HepG2 (cell line): Measurements from ENCODE around the gene GPR162. TPM values are rescaled to one million over a fixed set of nuclear protein-coding genes. Genes with fewer than 3 reads are reported as not detected.

Experiments used
- CC2D1A ChIP-seq: sonication (generic); formaldehyde crosslinking; IDR thresholded peaks from 2 replicates; pipeline ENCODE4 v1.8.1; 2023; ENCODE audit warnings: mild to moderate bottlenecking, missing genetic modification reagents
- ELF3 ChIP-seq: IDR thresholded peaks from 2 replicates; pipeline ENCODE4 v1.6.1; 2016; ENCODE audit warnings: missing genetic modification reagents, missing compliant biosample characterization
- EZH2 ChIP-seq: conservative IDR thresholded peaks from 2 replicates; pipeline ENCODE4 v1.6.1; 2012; ENCODE audit warnings: mild to moderate bottlenecking, low read depth, low read length, moderate library complexity
- JARID2 ChIP-seq: sonication (generic); formaldehyde crosslinking; IDR thresholded peaks from 2 replicates; pipeline ENCODE4 v1.8.1; 2023; ENCODE audit warnings: missing genetic modification reagents, inconsistent platforms; ENCODE audit not compliant: insufficient replicate concordance
- MAFK ChIP-seq, 2 experiments: IDR thresholded peaks in 1 of 2; conservative IDR thresholded peaks in 1 of 2; 2 replicates each; pipeline ENCODE4 v1.6.1; 2011; ENCODE audit warnings: improper control_type of control experiment in 2 of 2, low read length in 2 of 2
- MBD4 ChIP-seq: IDR thresholded peaks from 2 replicates; pipeline ENCODE4 v1.6.1; 2012; ENCODE audit warnings: low read length, inconsistent platforms, borderline replicate concordance
- MED1 ChIP-seq: sonication (generic); formaldehyde crosslinking; IDR thresholded peaks from 2 replicates; pipeline ENCODE4 v1.4.0; 2020; ENCODE audit warnings: missing genetic modification reagents
- MED8 ChIP-seq: sonication (generic); formaldehyde crosslinking; IDR thresholded peaks from 2 replicates; pipeline ENCODE4 v1.8.1; 2023; ENCODE audit warnings: mild to moderate bottlenecking, missing genetic modification reagents; ENCODE audit not compliant: insufficient replicate concordance
- POGZ ChIP-seq: sonication (generic); formaldehyde crosslinking; IDR thresholded peaks from 2 replicates; pipeline ENCODE4 v1.4.0; 2020; ENCODE audit warnings: mild to moderate bottlenecking, missing genetic modification reagents
- SOX13 ChIP-seq, 3 experiments: fragments of 450-650 bp in 1 of 3; sonication (generic) in 1 of 3; formaldehyde crosslinking in 1 of 3; IDR thresholded peaks in 2 of 3; conservative IDR thresholded peaks in 1 of 3; 2 replicates each; pipeline versions ENCODE4 v1.5.0 to v1.6.1; 2016 to 2020; ENCODE audit warnings: antibody characterized with exemption in 1 of 3, mild to moderate bottlenecking in 1 of 3, missing compliant biosample characterization in 1 of 3, missing genetic modification reagents in 1 of 3, moderate library complexity in 1 of 3
- SPEN ChIP-seq: sonication (generic); formaldehyde crosslinking; IDR thresholded peaks from 2 replicates; pipeline ENCODE4 v1.5.1; 2020; ENCODE audit warnings: low read depth, mild to moderate bottlenecking, missing genetic modification reagents
- STAG1 ChIP-seq: sonication (generic); formaldehyde crosslinking; IDR thresholded peaks from 2 replicates; pipeline ENCODE4 v1.4.0; 2020; ENCODE audit warnings: missing genetic modification reagents
- XBP1 ChIP-seq: sonication (generic); formaldehyde crosslinking; IDR thresholded peaks from 2 replicates; pipeline ENCODE4 v1.5.0; 2020; ENCODE audit warnings: missing genetic modification reagents
- XRCC5 ChIP-seq: fragments of 200-400 bp; formaldehyde crosslinking; optimal IDR thresholded peaks from 2 replicates; pipeline ENCODE3; 2017; ENCODE audit warnings: mild to moderate bottlenecking, low read length
- ZFX ChIP-seq: sonication (generic); formaldehyde crosslinking; IDR thresholded peaks from 2 replicates; pipeline ENCODE4 v1.4.0; 2020; ENCODE audit warnings: mild to moderate bottlenecking, low read depth, missing genetic modification reagents, moderate library complexity
- ZFYVE20 ChIP-seq: sonication (generic); formaldehyde crosslinking; IDR thresholded peaks from 2 replicates; pipeline ENCODE4 v1.8.0; 2023; ENCODE audit warnings: low read depth, mild to moderate bottlenecking, moderate library complexity, missing genetic modification reagents, borderline replicate concordance
- ZMAT3 ChIP-seq: sonication (generic); formaldehyde crosslinking; conservative IDR thresholded peaks from 2 replicates; pipeline ENCODE4 v1.7.0; 2021; ENCODE audit warnings: missing genetic modification reagents
- ZMYM4 ChIP-seq: sonication (generic); formaldehyde crosslinking; IDR thresholded peaks from 2 replicates; pipeline ENCODE4 v1.8.1; 2023; ENCODE audit warnings: mild to moderate bottlenecking, missing genetic modification reagents
- ZNF280B ChIP-seq: sonication (generic); formaldehyde crosslinking; IDR thresholded peaks from 2 replicates; pipeline ENCODE4 v1.5.0; 2020; ENCODE audit warnings: missing genetic modification reagents, mild to moderate bottlenecking, borderline replicate concordance
- ZNF468 ChIP-seq: sonication (generic); formaldehyde crosslinking; IDR thresholded peaks from 2 replicates; pipeline ENCODE4 v1.8.0; 2022; ENCODE audit warnings: mild to moderate bottlenecking, moderate library complexity, missing genetic modification reagents
- ZNF501 ChIP-seq: sonication (generic); formaldehyde crosslinking; IDR thresholded peaks from 2 replicates; pipeline ENCODE4 v1.5.1; 2020; ENCODE audit warnings: mild to moderate bottlenecking, moderate library complexity, missing genetic modification reagents
- ZNF510 ChIP-seq: sonication (generic); formaldehyde crosslinking; IDR thresholded peaks from 2 replicates; pipeline ENCODE4 v1.4.0; 2020; ENCODE audit warnings: low read depth, mild to moderate bottlenecking, missing genetic modification reagents
- ZNF564 ChIP-seq: sonication (generic); formaldehyde crosslinking; IDR thresholded peaks from 2 replicates; pipeline ENCODE4 v1.8.1; 2023; ENCODE audit warnings: mild to moderate bottlenecking, missing genetic modification reagents
- ZSCAN30 ChIP-seq: sonication (generic); formaldehyde crosslinking; IDR thresholded peaks from 2 replicates; pipeline ENCODE4 v1.5.0; 2020; ENCODE audit warnings: mild to moderate bottlenecking, missing genetic modification reagents
- ZSCAN9 ChIP-seq: IDR thresholded peaks from 2 replicates; pipeline ENCODE4 v1.6.1; 2016; ENCODE audit warnings: borderline replicate concordance
- polyA plus RNA-seq, 8 experiments: library from polyadenylated mRNA; depleted of rRNA in 3 of 8; stranded (reverse) in 7 of 8; unstranded in 1 of 8; fragments of >200 nt; fragmentation: Illumina TruSeq in 4 of 8; extraction: Trizol in 4 of 8; gene quantifications; 2 replicates each; pipeline versions ENCODE4 v1.2.1 to v1.2.3, GENCODE V29; 2011 to 2016; ENCODE audit warnings: low read depth in 4 of 8, missing spikeins in 1 of 8, mixed read lengths in 1 of 8; ENCODE audit not compliant: insufficient read depth in 1 of 8
- total RNA-seq, 5 experiments: library from RNA; depleted of rRNA; stranded (reverse); fragments of >200 nt; fragmentation: Illumina TruSeq; extraction: Trizol; gene quantifications; 2 replicates each; pipeline ENCODE4 v1.2.3, GENCODE V29; 2016; ENCODE audit warnings: low read depth in 1 of 5
- TF ChIP-seq, protein P1 (sequence below): IDR thresholded peaks from 2 replicates; pipeline ENCODE4 v1.6.1; 2016; ENCODE audit warnings: low read depth, borderline replicate concordance

GPR162 gene
- total and polyA plus RNA-seq, 2 of the 13 experiments (the other 11 are each of a cell fraction or from before 2014, with no cell fraction given) = 0.08 TPM; not detected in 1

DNA sequence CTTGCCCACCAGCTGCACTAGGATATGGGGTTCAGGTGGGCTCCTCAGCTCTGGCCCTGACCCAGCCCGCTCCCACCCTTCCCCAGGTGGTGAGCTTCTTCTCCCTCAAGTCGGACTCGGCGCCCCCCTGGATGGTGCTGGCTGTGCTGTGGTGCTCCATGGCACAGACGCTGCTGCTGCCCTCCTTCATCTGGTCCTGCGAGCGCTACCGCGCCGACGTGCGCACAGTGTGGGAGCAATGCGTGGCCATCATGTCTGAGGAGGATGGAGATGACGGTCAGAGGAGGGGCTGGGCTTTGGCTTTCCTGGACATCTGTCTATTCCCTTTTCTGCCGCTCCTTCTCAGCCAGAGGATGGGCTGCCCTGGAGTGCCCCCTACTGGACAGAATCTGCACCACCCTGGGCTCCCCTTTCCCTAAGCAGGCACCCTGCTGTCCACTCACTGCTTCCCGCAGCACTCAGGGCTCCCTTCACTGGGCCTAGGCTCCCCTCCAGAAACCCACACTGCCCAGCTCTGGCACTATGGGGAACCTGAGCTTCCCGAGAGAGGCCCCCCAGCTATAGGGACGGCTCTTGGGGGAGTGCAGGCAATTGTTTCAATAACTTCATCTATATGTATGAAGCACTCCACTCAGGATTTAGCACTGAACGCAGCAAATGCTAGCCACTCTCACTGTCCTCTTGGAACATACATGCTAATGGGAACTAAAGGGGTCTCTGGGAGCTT lies 3.9 kb downstream of the GPR162 start (continued):
- TF ChIP-seq, protein P1, sequence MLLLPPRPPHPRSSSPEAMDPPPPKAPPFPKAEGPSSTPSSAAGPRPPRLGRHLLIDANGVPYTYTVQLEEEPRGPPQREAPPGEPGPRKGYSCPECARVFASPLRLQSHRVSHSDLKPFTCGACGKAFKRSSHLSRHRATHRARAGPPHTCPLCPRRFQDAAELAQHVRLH (CRISPR knock-in tag) = no peak
- no peak for TF ChIP-seq CC2D1A (CRISPR knock-in tag)
- TF ChIP-seq ZNF501 (CRISPR knock-in tag) = 0 out of 2 replicates have a peak, but pooled peaks have one; percentile 15
- TF ChIP-seq ZSCAN9 = no peak
- TF ChIP-seq EZH2 = no peak
- TF ChIP-seq POGZ (CRISPR knock-in tag) = no peak
- no peak for TF ChIP-seq SPEN
- no peak for TF ChIP-seq ZNF468
- no peak for TF ChIP-seq MBD4
- TF ChIP-seq SOX13 (IDR thresholded peaks at IDR 0.05) = no peak
- TF ChIP-seq SOX13 (CRISPR knock-in tag; conservative IDR thresholded peaks at IDR 0.05 in 1 of 2, IDR thresholded peaks at IDR 0.05 in 1 of 2) = no peak
- no peak for TF ChIP-seq ZMAT3 (CRISPR knock-in tag)
- TF ChIP-seq ZFX (CRISPR knock-in tag) = 0 out of 2 replicates have a peak, but pooled peaks have one; percentile 14
- TF ChIP-seq JARID2 = no peak
- TF ChIP-seq MAFK (conservative IDR thresholded peaks at IDR 0.05 in 1 of 2, IDR thresholded peaks at IDR 0.05 in 1 of 2; ENCODE audit: low read length in 2 of 2) = no peak
- no peak for TF ChIP-seq MED8 (CRISPR knock-in tag)
- TF ChIP-seq ZFYVE20 (CRISPR knock-in tag) = no peak
- TF ChIP-seq ZNF280B = no peak
- peak; percentile 85 for TF ChIP-seq STAG1
- TF ChIP-seq ZNF510 (CRISPR knock-in tag) = no peak
- TF ChIP-seq ELF3 (CRISPR knock-in tag) = no peak
- no peak for TF ChIP-seq XBP1 (CRISPR knock-in tag)
- TF ChIP-seq XRCC5 = peak; percentile 91
- TF ChIP-seq ZMYM4 (CRISPR knock-in tag) = no peak
- no peak for TF ChIP-seq MED1 (CRISPR knock-in tag)
- no peak for TF ChIP-seq ZSCAN30 (CRISPR knock-in tag)
- TF ChIP-seq ZNF564 (CRISPR knock-in tag) = no peak
